T-helper 1 cell treated with Interleukin-12 subunit alpha and Interleukin-12 subunit beta and Interleukin-4 antibody, amounts not matched to agents 30 ng/mL and 1 ng/mL, for 36 hours (primary cell): ENCODE results near the gene ASIC5. TPM values are rescaled to one million over a fixed set of nuclear protein-coding genes. Genes with fewer than 3 reads are reported as not detected.
"Not testable (repeated sequence)": the region's sequence is repeated elsewhere in the genome, so short reads cannot be mapped to it uniquely, and the experiment has no call there.

ENCODE experiments used
- intact Hi-C: fragments of 100-400 bp; cut with micrococcal nuclease; formaldehyde crosslinking; loops from one replicate; pipeline ENCODE4 v1.15.1; 2024
- total RNA-seq: library from RNA; stranded (reverse); gene quantifications from 2 replicates; pipeline ENCODE4 v1.2.3, GENCODE V29; 2022

Gene ASIC5, protein sequence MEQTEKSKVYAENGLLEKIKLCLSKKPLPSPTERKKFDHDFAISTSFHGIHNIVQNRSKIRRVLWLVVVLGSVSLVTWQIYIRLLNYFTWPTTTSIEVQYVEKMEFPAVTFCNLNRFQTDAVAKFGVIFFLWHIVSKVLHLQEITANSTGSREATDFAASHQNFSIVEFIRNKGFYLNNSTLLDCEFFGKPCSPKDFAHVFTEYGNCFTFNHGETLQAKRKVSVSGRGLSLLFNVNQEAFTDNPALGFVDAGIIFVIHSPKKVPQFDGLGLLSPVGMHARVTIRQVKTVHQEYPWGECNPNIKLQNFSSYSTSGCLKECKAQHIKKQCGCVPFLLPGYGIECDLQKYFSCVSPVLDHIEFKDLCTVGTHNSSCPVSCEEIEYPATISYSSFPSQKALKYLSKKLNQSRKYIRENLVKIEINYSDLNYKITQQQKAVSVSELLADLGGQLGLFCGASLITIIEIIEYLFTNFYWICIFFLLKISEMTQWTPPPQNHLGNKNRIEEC
- not detected in 2 replicates for total RNA-seq

DNA sequence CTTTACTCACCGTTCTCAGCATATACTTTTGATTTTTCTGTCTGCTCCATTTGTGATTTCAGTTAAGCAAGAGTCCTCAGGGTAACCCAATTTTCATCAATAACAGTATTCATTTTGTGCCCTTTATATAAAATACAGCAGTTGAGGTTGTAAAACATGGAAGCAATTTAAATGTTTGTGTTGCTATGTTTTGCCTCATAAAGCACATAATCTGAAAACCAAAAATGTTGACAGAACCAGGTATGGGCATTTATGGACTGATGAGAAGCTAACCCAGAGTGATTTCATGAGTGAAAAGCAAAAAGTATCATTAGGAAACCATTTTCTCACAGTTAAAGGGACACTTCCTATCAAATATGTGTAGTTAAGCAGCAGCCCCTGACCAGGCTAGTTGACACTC, at the start of gene ASIC5:
Gene ASIC5, minus strand, starts transcription at position 101 of the 400 bp plus-strand sequence. Its CDS starts 51 bp downstream, at position 50.
- intact Hi-C loops = no loop called here

DNA sequence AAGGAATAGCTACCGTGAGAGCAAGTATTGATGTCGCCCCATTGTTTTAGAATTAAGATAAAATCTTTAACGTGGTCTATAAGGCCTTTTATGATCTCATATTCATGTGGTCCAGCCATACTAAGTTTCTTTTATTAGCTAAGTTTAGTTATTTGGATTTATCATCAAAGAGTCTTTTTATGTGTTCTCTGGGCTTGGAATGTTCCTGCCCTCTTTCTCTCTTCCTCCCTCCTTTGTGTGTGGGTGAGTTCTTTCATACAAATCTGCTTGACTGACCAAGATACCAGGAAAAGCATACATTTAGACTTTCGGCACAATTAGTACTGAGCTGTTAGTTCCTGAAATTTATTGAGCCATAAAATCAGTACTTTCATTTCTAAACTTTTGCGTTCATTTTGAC, 48.7 kb upstream of the ASIC5 start:
- intact Hi-C loops = no loop called here

DNA sequence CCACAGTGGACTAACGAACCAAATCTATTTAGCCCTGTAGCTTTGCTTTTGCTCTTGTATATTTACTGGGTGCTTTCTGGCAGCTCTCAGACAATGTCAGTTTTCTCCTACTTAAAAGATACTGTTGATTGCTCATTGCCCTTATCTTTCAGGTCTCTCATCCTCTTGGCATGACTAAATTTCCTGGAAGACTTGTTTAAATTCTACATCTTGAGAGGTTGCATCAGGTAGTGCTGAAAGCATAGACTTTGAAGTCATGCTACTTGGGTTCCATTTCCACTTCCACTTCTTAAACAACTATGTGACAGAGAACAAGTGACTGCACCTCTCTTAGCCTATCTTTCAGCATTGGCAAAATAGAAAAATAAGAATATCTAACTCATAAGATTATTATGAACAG, 45.8 kb upstream of the ASIC5 start:
- intact Hi-C loops = no loop called here

DNA sequence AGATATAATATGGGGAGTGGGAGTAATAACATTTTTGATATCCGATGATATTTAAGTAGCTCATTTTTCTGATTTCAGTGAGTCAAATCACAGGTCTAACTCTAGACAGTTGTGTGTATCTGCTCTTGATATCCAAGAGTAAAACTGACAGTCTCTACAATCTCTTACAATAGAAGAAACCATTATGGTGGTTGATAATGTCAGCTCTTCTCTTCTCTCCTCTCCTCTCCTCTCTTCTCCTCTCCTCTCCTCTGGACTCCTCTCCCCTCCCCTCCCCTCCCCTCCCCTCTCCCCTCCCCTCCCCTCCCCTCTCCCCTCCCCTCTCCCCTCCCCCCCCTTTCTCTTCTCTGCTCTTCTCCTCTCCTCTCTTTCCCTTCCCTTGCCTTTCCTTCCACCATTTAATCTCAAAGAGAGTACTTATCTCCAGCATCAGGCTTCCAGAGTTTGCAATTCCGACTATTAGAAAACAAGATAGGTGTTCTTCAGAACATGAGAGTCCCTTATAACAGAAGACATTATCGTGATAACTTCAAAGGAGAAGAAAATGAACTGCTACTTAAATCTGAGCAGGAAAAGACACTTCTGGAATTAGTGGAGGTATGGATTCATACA, 43.6 kb upstream of the ASIC5 start:
- intact Hi-C loops = no loop called here

DNA sequence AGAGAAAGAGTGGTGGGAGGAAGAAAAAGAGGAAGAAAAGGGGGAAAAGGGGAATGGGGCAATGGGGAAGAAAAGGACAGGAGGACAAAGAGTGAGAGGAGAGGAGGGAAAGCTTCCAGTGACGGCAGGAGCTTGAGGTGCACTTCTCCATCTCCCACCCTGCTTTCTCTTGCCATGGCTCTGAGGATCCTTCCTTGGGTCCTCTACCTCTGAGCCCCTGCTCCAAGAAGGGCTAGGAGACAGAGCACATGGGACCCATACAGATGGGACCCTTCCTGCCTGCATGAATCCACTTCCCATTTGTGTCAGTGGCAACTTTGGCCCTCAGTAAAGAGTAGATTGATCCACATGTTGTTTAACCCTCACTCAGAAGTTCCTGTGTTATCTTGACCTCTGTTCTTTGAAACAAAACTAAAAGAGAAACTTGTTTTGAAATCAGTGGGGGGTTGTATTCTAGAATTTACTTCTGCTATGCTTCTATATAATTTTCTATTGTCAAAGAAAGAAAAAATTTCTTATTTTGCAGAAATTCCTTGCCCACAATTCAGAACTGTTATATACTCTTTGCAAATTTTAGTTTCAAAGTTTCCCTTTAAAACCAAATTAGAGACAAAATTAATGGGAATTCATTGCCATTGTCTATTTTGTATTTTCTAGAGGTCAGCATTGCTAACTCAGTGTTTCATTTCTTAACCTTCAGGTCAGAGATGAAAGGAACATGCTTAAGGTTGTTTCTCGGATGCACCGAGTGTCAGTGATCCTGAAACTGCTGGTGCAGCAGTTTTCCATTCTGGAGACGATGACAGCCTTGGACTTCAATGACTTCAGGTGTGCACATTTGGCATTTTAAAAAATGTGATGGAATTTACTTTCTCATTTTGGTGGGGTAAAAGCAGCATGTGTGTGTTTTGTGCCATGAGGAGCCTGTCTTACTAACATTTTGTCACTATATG, 42.4 kb upstream of the ASIC5 start:
- intact Hi-C loops = no loop called here

DNA sequence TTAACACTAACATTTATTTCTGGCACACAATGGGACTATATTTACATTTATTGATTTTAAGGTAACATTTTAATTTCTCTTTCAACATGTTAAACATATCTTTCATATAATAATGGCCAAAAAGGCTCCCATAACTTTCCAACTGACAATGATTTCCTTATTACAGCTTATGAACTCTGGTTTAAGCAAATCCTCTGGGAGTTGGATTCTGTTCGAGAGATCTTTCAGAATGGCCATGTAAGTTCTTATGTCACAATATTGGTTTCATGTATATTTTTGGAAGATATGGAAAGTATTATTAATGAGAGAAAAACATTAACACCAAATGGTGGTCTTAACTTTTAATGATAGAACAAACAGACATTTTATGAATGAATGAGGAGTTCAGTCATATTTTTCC, 41.5 kb upstream of the ASIC5 start:
- intact Hi-C loops = no loop called here

DNA sequence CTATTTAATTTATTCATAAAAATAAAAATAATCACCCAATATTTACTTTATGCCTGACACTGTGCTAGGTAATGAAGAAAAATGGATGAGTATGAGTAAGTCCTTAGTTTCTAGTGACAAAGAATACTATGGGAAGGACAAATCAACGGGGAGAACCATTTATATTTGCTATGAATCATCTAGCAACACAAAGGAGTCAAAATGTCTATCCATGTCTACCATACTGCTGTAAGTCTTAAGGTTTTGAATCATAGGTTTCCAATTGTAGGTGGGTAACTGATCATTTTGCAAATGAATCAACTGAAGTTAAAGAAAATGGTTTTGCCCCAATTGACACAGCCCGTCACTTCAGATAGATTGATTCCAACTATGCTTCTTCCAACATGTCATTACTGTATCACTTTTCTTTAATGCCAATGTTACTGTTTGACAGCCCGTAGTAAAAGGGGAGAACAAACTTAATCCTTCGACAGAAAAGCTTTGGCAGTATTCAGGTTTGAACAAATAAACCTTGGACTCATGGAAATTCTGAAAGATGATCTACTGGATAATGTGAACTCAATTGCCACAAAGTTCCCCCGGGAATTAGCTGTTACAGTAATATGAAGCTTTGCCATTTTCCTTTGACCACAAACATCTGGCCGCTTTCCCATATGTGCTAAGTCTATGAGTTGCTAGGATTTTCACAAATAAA, 40.6 kb upstream of the ASIC5 start:
- intact Hi-C loops = no loop called here

DNA sequence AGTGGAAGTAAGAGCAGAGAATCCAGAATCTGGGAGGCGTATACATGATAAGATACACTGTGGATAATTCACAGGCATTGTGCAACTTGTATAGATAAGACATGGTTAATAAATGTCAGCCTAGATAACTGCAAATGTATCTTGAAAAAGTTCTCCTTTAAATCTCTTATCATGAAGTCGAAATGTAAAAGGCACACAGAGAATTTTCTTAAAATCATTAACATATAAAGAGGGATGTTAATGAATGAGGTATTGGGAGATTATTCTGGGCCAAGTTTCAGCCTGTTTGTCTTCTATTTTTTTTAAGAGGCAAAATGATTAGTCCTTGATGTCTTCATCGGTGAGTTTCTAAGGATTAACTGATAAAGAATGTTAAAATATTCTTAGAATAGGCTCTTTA, 38.3 kb upstream of the ASIC5 start:
- intact Hi-C loops = loop anchor here (5.0 kb wide), 1 partner anchor 1728 kb away; no protein-coding TSS in a partner anchor

DNA sequence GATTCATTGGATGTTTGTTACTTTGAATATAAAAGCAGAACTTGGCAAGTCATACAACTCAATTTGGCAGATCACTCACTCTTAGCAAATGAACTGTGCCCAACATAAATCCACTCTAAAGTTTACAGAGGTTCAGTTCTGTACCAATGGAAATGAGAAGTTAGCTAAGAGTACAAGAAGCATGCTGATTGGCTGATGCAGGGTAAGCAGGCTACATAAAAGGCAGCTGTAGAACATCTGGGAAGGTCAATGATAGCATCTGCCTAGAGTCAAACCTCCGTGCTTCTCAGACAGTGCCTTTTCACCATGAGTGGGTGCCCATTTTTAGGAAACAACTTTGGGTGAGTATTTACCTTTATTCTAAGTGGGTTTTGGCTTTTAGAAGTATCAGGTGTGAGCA, 37.4 kb upstream of the ASIC5 start, which contains the start of gene TDO2:
Gene TDO2, plus strand, starts transcription at position 244 of the 400 bp plus-strand sequence. Its CDS starts 63 bp downstream, at position 307.
- intact Hi-C loops = loop anchor here (5.0 kb wide), 1 partner anchor 1729 kb away; no protein-coding TSS in a partner anchor

DNA sequence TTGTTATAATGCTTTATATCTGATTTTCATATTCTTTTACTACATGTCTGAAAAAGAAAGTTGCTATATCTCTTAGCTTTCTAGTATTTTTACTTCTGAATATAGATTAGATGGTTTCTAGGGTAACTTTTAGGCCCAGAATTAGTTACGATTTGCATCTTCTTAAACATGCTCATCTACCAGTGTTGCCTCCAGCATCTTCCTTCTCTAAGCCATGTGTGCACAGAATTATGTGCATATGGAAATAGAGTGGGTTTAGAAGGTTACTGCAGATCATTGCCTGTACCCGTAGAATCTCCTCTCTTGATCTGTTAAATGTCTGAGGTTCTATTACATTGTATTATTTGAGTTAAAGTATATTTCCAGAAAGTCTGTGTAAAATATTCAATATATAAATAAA, 34.9 kb upstream of the ASIC5 start:
- intact Hi-C loops = loop anchor here (5.0 kb wide), 1 partner anchor 1731 kb away; no protein-coding TSS in a partner anchor

DNA sequence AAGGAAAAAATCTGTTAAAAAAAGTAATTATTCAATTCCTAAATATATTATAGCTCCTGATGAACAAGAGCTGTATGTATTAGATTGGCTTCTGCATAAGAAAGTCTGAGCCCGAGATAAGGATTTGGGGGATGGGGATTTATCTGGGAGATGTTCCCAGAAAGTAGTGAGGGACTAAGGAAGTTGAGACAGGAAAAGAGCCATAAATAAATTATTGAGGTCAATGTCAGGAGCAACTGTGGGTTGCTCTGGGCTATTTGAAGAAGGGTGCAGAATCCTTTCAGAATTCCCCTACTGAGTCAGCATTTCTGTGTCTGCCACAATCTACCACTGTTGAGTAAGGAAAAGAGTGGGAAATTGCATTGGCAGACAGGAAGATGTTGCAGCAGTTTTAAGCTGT, 34.3 kb upstream of the ASIC5 start:
- intact Hi-C loops = loop anchor here (5.0 kb wide), 1 partner anchor 1732 kb away; no protein-coding TSS in a partner anchor

DNA sequence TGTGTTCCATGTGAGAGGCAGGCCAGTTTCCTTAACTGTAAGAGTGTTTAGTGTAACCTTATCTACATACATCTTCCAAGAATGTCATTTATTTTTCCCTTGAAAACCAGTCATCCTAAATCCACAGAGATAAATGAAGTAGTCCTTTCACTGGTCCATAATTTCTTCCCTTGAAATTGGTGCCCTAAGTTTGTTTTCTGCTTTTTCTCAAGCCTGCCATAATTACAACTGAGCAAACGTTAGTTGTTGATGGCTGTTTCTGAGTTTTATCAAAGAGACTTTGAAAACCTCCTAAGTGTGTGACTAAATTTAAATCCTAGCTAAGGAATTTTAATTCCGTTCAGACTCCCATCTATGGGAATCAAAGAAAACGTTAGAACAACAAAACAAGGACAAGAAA, 33.8 kb upstream of the ASIC5 start:
- intact Hi-C loops = loop anchor here (5.0 kb wide), 1 partner anchor 1732 kb away; no protein-coding TSS in a partner anchor

DNA sequence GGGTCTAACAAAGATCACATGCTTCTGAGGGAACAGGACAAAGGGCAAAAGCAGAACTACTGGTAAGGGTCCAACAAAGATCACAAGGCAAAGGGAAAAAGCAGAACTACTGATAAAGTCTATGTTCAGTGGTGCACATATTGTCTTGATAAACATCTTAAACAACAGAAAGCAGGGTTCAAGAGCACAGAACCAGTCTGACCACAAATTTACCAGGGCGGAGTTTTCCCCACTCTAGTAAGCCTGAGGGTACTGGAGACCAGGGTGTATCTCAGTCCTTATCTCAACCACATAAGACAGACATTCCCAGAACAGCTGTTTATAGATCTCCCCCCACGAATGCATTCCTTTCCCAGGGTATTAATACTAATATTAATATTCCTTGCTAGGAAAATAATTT, 32.3 kb upstream of the ASIC5 start:
- intact Hi-C loops = not testable (repeated sequence)

DNA sequence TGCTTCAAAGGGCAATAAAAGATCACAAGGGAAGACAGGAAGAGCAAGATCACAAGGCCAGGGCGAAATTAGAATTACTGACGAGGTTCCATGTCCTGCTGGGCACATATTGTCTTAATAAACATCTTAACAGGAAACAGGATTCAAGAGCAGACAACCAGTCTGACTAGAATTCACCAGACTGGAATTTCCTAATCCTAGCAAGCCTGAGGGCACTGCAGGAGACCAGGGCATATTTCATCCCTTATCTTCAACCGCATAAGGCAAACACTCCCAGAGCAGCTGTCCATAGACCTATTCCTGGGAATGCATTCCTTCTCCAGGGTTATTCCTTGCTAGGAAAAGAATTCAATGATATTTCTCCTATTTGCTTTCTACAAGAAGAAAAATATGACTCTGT, 25.0 kb upstream of the ASIC5 start:
- intact Hi-C loops = no loop called here

DNA sequence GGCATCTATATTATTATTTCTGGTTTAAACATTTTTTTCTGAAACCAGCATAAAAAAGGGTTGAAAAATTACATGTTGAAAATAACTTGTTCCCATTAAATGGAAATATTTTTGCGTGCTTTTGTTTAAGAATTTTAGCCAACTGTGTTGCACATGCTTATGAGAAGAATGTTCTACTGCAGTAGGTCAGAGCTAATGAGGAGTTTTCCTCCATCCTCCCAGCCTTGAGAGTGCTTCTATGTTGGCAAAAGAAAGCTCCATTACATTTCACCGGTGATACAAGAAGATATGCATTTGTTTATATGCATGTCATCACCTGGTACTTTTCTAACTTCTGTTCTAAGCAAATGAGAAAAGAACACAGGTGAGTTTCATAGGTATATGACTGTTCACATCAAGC, 23.9 kb upstream of the ASIC5 start:
- intact Hi-C loops = no loop called here

DNA sequence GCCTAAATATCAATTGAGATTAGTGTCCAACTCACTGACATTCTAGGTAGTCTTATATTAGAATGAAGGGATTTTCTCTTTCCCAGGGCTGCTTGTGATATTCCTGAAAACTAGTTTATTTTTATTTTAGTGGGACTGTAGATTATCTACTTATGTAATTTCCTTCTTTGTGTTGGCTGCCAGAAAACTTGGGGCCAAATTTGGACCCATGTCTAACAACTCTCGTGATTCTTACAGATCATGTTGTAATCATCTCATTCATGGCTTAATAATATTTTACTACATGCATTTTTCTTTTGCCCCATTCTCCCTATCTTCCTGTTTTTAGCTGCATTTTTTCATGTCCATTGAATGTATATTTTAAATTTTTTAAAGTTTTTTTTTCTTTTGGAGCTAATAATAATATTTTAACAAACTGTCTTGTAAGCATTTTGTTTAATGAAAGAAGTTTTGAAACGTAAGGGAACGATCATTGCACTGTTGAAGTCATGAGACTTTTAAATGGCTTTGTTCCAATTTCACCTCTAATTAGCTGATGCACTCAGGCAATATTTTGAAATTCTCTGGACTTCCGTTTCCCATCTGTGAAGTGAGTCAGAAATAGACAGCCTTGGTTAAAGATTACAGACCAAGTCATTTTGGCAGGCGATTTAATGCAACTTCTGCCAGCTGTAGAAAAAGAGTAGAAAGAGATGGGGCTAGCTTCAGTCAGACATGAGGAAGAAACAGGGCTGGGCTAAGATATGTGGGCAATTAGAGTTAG, 23.1 kb upstream of the ASIC5 start:
- intact Hi-C loops = no loop called here

DNA sequence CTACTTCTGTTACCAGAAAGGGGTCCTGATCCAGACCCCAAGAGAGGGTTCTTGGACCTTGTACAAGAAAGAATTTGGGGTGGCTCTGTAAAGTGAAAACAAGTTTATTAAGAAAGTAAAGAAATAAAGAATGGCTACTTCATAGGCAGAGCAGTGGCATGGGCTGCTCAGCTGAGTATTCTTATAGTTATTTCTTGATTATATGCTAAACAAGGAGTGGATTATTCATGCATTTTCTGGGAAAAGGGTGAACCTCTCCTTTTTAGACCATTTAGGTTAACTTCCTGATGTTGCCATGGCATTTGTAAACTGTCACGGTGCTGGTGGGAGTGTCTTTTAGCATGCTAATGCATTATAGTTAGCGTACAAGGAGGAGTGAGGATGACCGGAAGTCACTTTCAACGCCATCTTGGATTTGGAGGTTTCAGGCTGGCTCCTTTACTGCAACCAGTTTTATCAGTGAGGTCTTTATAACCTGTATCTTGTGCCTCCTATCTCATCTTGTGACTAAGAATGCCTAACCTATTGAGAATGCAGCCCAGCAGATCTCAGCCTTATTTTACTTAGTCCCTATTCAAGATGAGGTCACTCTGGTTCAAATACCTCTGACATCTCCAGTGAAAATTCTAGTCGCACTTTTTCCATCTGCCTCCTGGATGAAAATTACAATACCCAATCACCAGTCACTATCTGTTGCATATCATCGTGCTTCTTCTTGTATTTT, 21.9 kb upstream of the ASIC5 start:
- intact Hi-C loops = no loop called here

DNA sequence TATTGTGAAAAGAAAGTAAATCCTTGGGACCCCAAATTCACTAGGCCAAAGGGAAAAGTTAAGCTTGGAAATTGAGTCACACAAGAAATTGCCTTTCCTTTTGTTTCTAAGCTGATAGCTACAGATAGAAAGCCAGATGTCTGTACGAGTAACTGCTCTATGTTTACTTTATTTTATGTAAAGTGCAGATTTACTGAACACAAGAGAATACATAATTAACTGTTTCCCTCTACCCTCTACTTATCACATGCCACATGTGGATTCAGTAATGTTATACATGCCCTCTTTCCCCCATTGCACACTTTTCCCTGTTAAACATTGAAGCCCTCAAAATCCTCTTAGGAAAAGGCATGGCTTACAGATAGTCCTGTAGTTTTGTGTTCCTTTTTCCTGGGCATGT, 21.0 kb upstream of the ASIC5 start:
- intact Hi-C loops = no loop called here

DNA sequence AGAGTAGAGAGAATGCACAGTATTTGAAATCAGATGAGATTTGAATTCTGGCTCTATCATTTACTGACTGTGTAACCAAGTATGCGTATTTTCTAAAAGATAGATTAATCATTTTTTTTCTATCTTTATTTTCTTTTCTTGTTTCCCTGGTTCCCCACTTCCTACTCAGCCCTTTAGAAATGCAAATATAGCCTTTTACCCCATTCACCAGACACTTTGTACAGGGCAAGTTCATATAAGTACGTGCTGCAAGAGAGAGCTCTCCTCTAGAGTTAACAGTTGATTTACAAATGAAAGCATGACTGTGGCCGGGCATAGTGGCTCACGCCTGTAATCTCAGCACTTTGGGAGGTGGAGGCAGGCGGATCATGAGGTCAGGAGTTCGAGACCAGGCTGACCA, 19.6 kb upstream of the ASIC5 start:
- intact Hi-C loops = no loop called here
